HepG2 (cell line): ENCODE measurements around the gene GSTM4. TPM values are rescaled to one million over a fixed set of nuclear protein-coding genes. Genes with fewer than 3 reads are reported as not detected.

Experiments
- ADNP ChIP-seq: sonication (generic); formaldehyde crosslinking; IDR thresholded peaks from 2 replicates; pipeline ENCODE4 v1.4.0; 2020; ENCODE audit warnings: missing genetic modification reagents
- ATF1 ChIP-seq: IDR thresholded peaks from 2 replicates; pipeline ENCODE4 v1.6.1; 2016; ENCODE audit warnings: mild to moderate bottlenecking, control low read depth
- FOXJ3 ChIP-seq: sonication (generic); formaldehyde crosslinking; IDR thresholded peaks from 2 replicates; pipeline ENCODE4 v1.4.0; 2020; ENCODE audit warnings: missing genetic modification reagents, mild to moderate bottlenecking, borderline replicate concordance
- HNRNPK ChIP-seq: fragments of 200-400 bp; formaldehyde crosslinking; IDR thresholded peaks from 2 replicates; pipeline ENCODE4 v1.6.1; 2018; ENCODE audit warnings: low read length, low read depth, moderate library complexity, mild to moderate bottlenecking; ENCODE audit not compliant: poor library complexity, severe bottlenecking
- IRF9 ChIP-seq: sonication (generic); formaldehyde crosslinking; IDR thresholded peaks from 2 replicates; pipeline ENCODE4 v1.8.0; 2022; ENCODE audit warnings: missing genetic modification reagents, mild to moderate bottlenecking, borderline replicate concordance
- MAF1 ChIP-seq: sonication (generic); formaldehyde crosslinking; IDR thresholded peaks from 2 replicates; pipeline ENCODE4 v1.5.0; 2020; ENCODE audit warnings: missing genetic modification reagents, borderline replicate concordance
- PREB ChIP-seq: sonication (generic); formaldehyde crosslinking; IDR thresholded peaks from 2 replicates; pipeline ENCODE4 v1.4.0; 2020; ENCODE audit warnings: missing genetic modification reagents
- SPEN ChIP-seq: sonication (generic); formaldehyde crosslinking; IDR thresholded peaks from 2 replicates; pipeline ENCODE4 v1.5.1; 2020; ENCODE audit warnings: low read depth, mild to moderate bottlenecking, missing genetic modification reagents
- STAT5B ChIP-seq: sonication (generic); formaldehyde crosslinking; IDR thresholded peaks from 2 replicates; pipeline ENCODE4 v1.4.0; 2020; ENCODE audit warnings: missing genetic modification reagents
- TEF ChIP-seq: sonication (generic); formaldehyde crosslinking; IDR thresholded peaks from 2 replicates; pipeline ENCODE4 v1.5.0; 2020; ENCODE audit warnings: missing genetic modification reagents
- THAP11 ChIP-seq: IDR thresholded peaks from 2 replicates; pipeline ENCODE4 v1.6.1; 2016; ENCODE audit warnings: missing biosample characterization, missing genetic modification reagents
- ZBTB26 ChIP-seq: IDR thresholded peaks from 2 replicates; pipeline ENCODE4 v1.6.1; 2016; ENCODE audit warnings: missing compliant biosample characterization, missing genetic modification reagents, borderline replicate concordance
- ZNF276 ChIP-seq: sonication (generic); formaldehyde crosslinking; IDR thresholded peaks from 2 replicates; pipeline ENCODE4 v1.4.0; 2020; ENCODE audit warnings: mild to moderate bottlenecking, low read depth, missing genetic modification reagents
- ZNF414 ChIP-seq: sonication (generic); formaldehyde crosslinking; IDR thresholded peaks from 2 replicates; pipeline ENCODE4 v1.5.0; 2020; ENCODE audit warnings: missing genetic modification reagents
- ZNF431 ChIP-seq: sonication (generic); formaldehyde crosslinking; IDR thresholded peaks from 2 replicates; pipeline ENCODE4 v1.9.0; 2022; ENCODE audit warnings: missing genetic modification reagents, low read depth, mild to moderate bottlenecking, borderline replicate concordance
- ZNF496 ChIP-seq: sonication (generic); formaldehyde crosslinking; IDR thresholded peaks from 2 replicates; pipeline ENCODE4 v1.8.1; 2023; ENCODE audit warnings: mild to moderate bottlenecking, moderate library complexity, missing genetic modification reagents; ENCODE audit not compliant: insufficient replicate concordance
- ZNF513 ChIP-seq: sonication (generic); formaldehyde crosslinking; conservative IDR thresholded peaks from 2 replicates; pipeline ENCODE4 v1.5.0; 2020; ENCODE audit warnings: missing genetic modification reagents
- ZSCAN21 ChIP-seq: sonication (generic); formaldehyde crosslinking; IDR thresholded peaks from 2 replicates; pipeline ENCODE4 v1.8.0; 2022; ENCODE audit warnings: mild to moderate bottlenecking, missing genetic modification reagents, moderate library complexity, borderline replicate concordance
- ZSCAN9 ChIP-seq: IDR thresholded peaks from 2 replicates; pipeline ENCODE4 v1.6.1; 2016; ENCODE audit warnings: borderline replicate concordance
- polyA plus RNA-seq, 8 experiments: library from polyadenylated mRNA; depleted of rRNA in 3 of 8; stranded (reverse) in 7 of 8; unstranded in 1 of 8; fragments of >200 nt; fragmentation: Illumina TruSeq in 4 of 8; extraction: Trizol in 4 of 8; gene quantifications; 2 replicates each; pipeline versions ENCODE4 v1.2.1 to v1.2.3, GENCODE V29; 2011 to 2016; ENCODE audit warnings: low read depth in 4 of 8, missing spikeins in 1 of 8, mixed read lengths in 1 of 8; ENCODE audit not compliant: insufficient read depth in 1 of 8
- total RNA-seq, 5 experiments: library from RNA; depleted of rRNA; stranded (reverse); fragments of >200 nt; fragmentation: Illumina TruSeq; extraction: Trizol; gene quantifications; 2 replicates each; pipeline ENCODE4 v1.2.3, GENCODE V29; 2016; ENCODE audit warnings: low read depth in 1 of 5

GSTM4 gene
- total and polyA plus RNA-seq, 2 of the 13 experiments (the other 11 are each of a cell fraction or from before 2014, with no cell fraction given): 25.3 to 40.8 TPM

- TF ChIP-seq ZNF513 (CRISPR knock-in tag): no peak
- no peak; the same call in 1 of the 2 replicates for TF ChIP-seq ZNF431 (CRISPR knock-in tag)
- TF ChIP-seq HNRNPK: no peak
- no peak for TF ChIP-seq ADNP (CRISPR knock-in tag)
- TF ChIP-seq IRF9 (CRISPR knock-in tag): peak; percentile 49; the same call in 1 of the 2 replicates
- TF ChIP-seq ZNF276: no peak
- peak; percentile 74 for TF ChIP-seq THAP11 (CRISPR knock-in tag)
- TF ChIP-seq SPEN (CRISPR knock-in tag): peak; percentile 88
- 0 out of 2 replicates have a peak, but pooled peaks have one; percentile 73 for TF ChIP-seq ZSCAN9
- no peak for TF ChIP-seq ZNF414 (CRISPR knock-in tag)
- peak; percentile 71; the same call in 1 of the 2 replicates for TF ChIP-seq ZBTB26 (CRISPR knock-in tag)
- TF ChIP-seq ZSCAN21 (CRISPR knock-in tag): peak; percentile 62; the same call in 1 of the 2 replicates
- no peak for TF ChIP-seq MAF1
- TF ChIP-seq PREB (CRISPR knock-in tag): no peak
- TF ChIP-seq ZNF496 (CRISPR knock-in tag): no peak
- no peak for TF ChIP-seq FOXJ3 (CRISPR knock-in tag)
- TF ChIP-seq ATF1 (CRISPR knock-in tag): no peak
- TF ChIP-seq STAT5B (CRISPR knock-in tag): no peak
- TF ChIP-seq TEF (CRISPR knock-in tag): no peak
These were observed at the start of gene GSTM4 (continued) for GRCh38 chr1:109655615-109656519.
